HuH-7 (cell line): ENCODE results near the gene EYS.
A peak's percentile ranks its signal among the peaks of the same experiment; 100 is the strongest.

Source experiments
- DNase-seq: peaks from one replicate; pipeline ENCODE4 v3.0.0; 2011; ENCODE audit warnings: low spot score

Gene EYS

GRCh38 chr6:65707126-65707826 is at the start of gene EYS:
Gene EYS, minus strand, starts transcription at chr6:65707226. Its CDS starts 211,816 bp downstream, at chr6:65495410.
- DNase-seq: peak; percentile 3

GRCh38 chr6:65746302-65746701 is 39.3 kb upstream of the EYS start:
- DNase-seq: no peak

GRCh38 chr6:65745614-65746013 is 38.6 kb upstream of the EYS start:
- DNase-seq: no peak

DNA sequence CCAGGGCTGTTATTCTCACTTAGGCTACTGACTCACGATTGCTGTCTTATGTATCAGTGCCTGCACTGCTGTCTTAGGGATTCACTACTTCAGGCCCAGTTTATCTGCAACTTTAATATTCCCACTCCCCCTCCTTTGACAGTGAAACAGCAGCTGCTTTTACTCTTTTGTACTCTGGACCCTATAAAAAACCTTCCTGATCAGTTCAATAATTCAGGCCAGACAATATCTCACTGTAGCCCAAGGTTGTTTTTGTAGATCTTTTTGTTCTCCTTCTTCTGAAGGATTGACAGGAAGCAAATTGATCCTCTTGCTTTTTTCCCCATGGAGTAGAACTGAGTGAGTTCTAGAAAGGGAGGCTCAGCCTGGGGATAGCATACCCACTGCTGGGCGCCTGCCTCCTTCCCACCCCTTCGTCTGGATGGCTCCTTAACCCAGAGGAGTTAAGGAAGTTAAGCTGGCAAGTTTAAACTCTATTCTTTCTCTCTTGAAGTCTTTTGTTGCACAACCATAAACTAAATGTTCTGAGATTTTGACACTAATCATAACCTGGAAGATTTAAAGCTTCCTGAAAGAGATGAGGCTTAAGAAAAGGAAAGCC is 22.0 kb upstream of the EYS start:
- DNase-seq: no peak

GRCh38 chr6:65719101-65719500 is 12.1 kb upstream of the EYS start:
- DNase-seq: no peak

GRCh38 chr6:65711531-65711930 is 4.5 kb upstream of the EYS start:
- DNase-seq: no peak

DNA sequence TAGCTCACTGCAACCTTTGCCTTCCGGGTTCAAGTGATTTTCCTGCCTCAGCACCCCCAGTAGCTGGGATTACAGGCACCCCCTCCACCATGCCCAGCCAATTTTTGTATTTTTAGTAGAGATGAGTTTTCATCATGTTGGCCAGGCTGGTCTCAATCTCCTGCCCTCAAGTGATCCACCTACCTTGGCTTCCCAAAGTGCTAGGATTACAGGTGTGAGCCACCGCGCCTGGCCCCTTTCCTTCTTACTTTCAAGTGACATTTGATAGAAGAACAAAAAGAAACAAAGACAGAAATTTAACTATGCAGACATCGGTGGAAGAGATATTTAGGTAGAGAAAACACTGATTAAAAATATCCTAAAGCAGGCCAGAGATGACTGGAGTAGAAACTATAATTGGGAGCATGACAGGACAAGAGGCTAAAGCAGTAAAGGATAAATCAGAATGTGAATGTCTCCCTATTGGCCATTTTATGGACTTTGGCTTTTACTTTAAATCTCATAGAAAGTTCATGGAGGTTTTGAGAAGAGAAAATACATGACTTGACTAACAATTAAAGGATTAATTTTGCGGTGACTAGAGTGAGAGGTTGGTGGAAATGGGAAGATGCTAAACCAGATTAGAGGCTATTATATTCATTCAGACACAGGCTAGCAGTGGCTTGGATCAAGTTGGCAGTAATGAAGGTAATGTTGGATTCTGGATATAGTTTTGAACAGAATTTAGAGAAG is 2.2 kb upstream of the EYS start:
- DNase-seq: no peak

- DNase-seq: no peak
These were observed 1.1 kb upstream of the EYS start for GRCh38 chr6:65708162-65708561.

DNA sequence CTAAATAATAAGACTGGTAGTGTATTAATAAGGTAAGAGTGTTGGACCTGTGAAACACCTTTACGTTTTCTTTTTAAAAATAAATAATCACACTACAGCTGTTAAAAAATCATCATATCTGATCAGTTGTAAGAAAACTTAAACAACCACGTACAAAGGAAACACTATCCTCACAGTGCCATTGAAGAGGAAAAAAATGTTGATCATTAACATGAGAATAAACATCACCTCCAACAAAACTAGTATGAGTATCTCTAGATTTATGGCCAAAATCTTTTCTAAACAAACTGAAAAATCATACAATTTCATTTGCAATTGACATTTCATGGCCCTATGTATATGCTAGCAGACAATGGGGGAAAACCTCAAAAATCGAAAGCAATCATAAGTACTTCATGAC is 590 bp downstream of the EYS start:
- DNase-seq: no peak

- DNase-seq: peak; percentile 13
These were observed 5.7 kb downstream of the EYS start for GRCh38 chr6:65701325-65701724.

DNA sequence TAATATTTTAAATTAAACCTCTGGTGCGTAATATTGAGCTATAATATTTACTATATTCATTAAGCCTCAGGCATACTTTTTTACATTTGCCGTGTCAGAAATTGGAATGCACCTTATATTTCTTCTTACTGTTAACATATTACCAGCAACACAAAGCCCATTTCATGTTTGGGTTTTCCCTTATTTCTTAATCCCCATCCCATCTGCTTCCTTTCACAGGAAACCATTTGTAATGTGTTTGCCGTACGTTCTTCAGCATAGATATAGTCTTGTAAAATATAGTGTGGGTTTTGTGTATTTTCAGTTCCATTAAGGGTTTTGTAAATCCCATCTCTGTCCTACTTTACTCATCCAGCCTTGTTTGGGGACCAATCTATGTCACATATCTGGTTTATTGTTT is 6.5 kb downstream of the EYS start:
- DNase-seq: no peak

DNA sequence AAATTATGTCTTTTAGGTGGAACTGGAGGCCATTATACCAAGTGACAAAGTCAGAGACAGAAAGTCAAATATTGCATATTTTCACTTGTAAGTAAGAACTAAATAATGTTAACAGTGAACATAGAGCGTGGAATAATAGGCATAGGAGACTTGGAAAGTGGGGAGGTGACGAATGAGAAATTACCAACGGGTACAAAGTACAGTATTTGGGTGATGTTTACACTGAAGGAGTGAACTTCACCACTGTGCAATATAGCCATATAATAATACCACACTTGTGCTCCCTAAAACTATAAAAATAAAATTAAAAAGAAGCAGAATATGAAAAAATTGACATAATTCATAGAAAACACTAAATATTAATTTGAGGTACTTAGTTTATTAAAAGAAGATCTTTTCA is 14.9 kb downstream of the EYS start:
- no peak for DNase-seq

GRCh38 chr6:65680232-65680631 is 26.8 kb downstream of the EYS start:
- DNase-seq: no peak

GRCh38 chr6:65671922-65672321 is 35.1 kb downstream of the EYS start:
- no peak for DNase-seq

- no peak for DNase-seq
These were observed 38.9 kb downstream of the EYS start for GRCh38 chr6:65667916-65668656.

DNA sequence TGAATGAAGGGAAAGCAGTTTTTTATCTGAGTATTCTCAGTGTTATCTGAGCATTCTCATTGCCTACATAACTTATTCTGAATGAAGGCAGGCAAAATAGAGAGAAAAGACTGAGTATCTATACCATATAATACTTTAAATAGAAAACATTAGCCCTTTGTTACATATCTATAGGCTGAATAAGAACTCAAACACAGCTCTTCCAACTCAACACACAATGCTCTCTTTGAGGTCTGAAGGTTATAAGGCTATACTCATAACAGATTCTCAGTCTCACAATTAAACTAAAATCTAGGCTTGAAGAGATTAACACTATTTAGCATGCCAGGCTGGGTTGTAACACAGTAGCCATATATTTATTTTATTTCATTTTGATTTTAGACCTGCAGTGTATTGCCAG is 56.9 kb downstream of the EYS start:
- DNase-seq: no peak

DNA sequence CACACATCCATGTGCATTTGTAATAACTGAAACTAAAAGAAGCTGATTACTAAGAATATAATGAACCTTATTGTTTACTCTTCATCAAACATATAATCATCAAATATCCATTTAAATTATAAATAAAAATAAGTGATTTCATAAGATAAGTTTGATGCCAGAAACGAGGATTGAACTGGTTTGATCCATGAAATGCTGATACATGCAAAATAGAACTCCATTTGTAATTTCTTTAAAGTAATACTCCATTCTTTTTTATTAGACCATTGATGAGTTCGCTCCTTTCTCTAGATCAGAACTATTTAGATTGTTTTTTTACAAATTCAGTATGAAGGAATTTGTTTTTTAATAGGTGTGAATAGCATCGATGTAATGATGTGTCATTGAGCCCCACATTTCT is 57.6 kb downstream of the EYS start:
- DNase-seq: no peak

DNA sequence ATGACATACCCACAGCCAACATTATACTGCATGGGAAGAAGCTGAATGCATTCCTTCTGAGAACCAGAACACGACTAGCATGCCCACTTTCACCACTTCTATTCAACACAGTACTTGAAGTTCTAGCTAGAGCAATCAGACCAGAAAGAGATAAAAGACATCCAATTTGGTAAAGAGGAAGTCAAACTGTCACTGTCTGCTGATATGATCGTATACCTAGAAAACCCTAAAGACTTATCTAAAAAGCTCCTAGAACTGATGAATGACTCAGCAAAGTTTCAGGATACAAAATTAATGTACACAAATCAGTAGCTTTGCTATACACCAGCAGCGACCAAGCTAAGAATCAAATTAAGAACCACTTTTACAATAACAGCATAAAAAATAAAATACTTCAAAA is 60.5 kb downstream of the EYS start:
- no peak for DNase-seq

GRCh38 chr6:65642776-65643175 is 64.2 kb downstream of the EYS start:
- DNase-seq: no peak

GRCh38 chr6:65638047-65638831 is 68.8 kb downstream of the EYS start:
- DNase-seq: peak; percentile 31

DNA sequence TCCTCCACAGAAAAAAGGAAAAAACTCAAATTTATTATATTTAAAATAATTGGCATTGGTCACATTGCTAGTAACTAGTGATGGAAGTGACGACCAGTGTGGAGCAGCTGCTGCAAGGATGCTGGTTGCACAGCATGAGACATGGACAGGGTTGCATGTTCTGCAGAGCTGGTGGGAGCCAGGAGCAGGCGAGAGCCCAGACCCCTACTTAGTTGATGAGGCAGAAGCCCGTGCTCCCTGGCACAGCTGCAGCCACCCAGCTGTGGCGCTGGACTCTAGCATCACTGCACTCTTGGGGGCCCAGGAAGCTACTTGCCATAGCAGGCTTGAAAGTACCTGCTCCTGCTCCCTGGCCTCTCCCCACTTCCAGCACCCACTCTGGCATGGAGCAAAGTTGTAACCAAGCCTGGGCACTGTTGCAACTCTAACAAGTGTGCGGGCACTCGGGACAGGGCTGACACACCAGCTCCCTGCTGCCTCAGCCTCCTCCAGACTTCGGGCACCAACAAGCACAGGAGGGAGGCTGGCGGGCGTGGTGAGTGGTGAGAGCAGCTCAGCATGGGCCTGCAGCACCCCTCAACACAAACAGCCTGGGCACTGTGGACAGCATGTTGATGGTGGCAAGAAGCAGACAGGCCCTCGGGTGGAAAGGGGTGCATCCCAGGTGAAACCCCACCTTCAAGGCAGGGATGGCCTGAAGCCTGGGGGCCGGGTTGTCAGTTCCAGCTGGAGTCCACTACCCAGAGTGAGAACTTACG is 69.6 kb downstream of the EYS start:
- no peak for DNase-seq
